SK-N-SH treated with all-trans-retinoic acid at 6 μM for 48 hours (cell line): ENCODE data around the gene FANCC.

Source experiments
- BACH2 ChIP-seq: fragments of 250-450 bp; sonication (Bioruptor Pico); IDR thresholded peaks from 2 replicates; pipeline ENCODE4 v1.9.0; 2021; ENCODE audit warnings: mild to moderate bottlenecking, borderline replicate concordance
- CSDC2 ChIP-seq: fragments of 250-450 bp; sonication (Bioruptor Pico); IDR thresholded peaks from 2 replicates; pipeline ENCODE4 v1.5.0; 2020; ENCODE audit warnings: mild to moderate bottlenecking, moderate library complexity
- GLIS3 ChIP-seq: fragments of 250-450 bp; sonication (Bioruptor Pico); IDR thresholded peaks from 2 replicates; pipeline ENCODE4 v1.5.0; 2020; ENCODE audit warnings: mild to moderate bottlenecking, moderate library complexity
- ISL1 ChIP-seq: fragments of 250-450 bp; sonication (Bioruptor Pico); IDR thresholded peaks from 2 replicates; pipeline ENCODE4 v2.1.2; 2022; ENCODE audit warnings: mild to moderate bottlenecking, moderate library complexity
- OSR1 ChIP-seq: fragments of 250-450 bp; sonication (Bioruptor Pico); IDR thresholded peaks from 2 replicates; pipeline ENCODE4 v1.8.0; 2022; ENCODE audit warnings: moderate library complexity, mild to moderate bottlenecking, inconsistent platforms
- POU6F1 ChIP-seq: fragments of 250-450 bp; sonication (Bioruptor Pico); IDR thresholded peaks from 2 replicates; pipeline ENCODE4 v1.8.0; 2021; ENCODE audit warnings: low read depth, mild to moderate bottlenecking, moderate library complexity, borderline replicate concordance
- SNAI2 ChIP-seq: fragments of 250-450 bp; sonication (Bioruptor Pico); IDR thresholded peaks from 2 replicates; pipeline ENCODE4 v1.5.0; 2020; ENCODE audit warnings: mild to moderate bottlenecking, moderate library complexity
- TCF4 ChIP-seq: fragments of 250-450 bp; sonication (Bioruptor Pico); IDR thresholded peaks from 2 replicates; pipeline ENCODE4 v1.8.0; 2021; ENCODE audit warnings: mild to moderate bottlenecking, moderate library complexity, borderline replicate concordance
- ZNF8 ChIP-seq: fragments of 450-650 bp; formaldehyde crosslinking; IDR thresholded peaks from 2 replicates; pipeline ENCODE4 v1.5.0; 2020; ENCODE audit warnings: mild to moderate bottlenecking, moderate library complexity

GRCh38 chr9:95174038-95174437 lies 143.5 kb downstream of the FANCC start:
- TF ChIP-seq POU6F1 (no peak), OSR1 (CRISPR knock-in tag) (no peak), ZNF8 (no peak), TCF4 (CRISPR knock-in tag) (no peak), BACH2 (CRISPR knock-in tag) (no peak), SNAI2 (CRISPR knock-in tag) (no peak), ISL1 (CRISPR knock-in tag) (no peak), CSDC2 (CRISPR knock-in tag) (no peak), GLIS3 (CRISPR knock-in tag) (no peak)
